T-helper 2 cell treated with Interferon-gamma antibody and Interleukin-4, amounts not matched to agents 100 ng/mL and 5 ng/mL, for 36 hours (primary cell): Measurements from ENCODE around the gene TRIO. TPM values are rescaled to one million over a fixed set of nuclear protein-coding genes. Genes with fewer than 3 reads are reported as not detected.

Experiments
- intact Hi-C: fragments of 100-400 bp; cut with micrococcal nuclease; formaldehyde crosslinking; loops from one replicate; pipeline ENCODE4 v1.15.1; 2023
- total RNA-seq: library from RNA; stranded (reverse); gene quantifications from 2 replicates; pipeline ENCODE4 v1.2.3, GENCODE V29; 2022

Gene TRIO
- total RNA-seq, 1 donor from 2014 or later = 17.2 TPM

GRCh38 chr5:14508046-14508445 is 364.9 kb downstream of the TRIO start:
- intact Hi-C loops = no loop called here

GRCh38 chr5:14509556-14509955 is 366.4 kb downstream of the TRIO start:
- intact Hi-C loops = no loop called here

- intact Hi-C loops = no loop called here
Observed at GRCh38 chr5:14510156-14510734, 367.1 kb downstream of the TRIO start.

GRCh38 chr5:14510880-14511279 is 367.7 kb downstream of the TRIO start:
- intact Hi-C loops = no loop called here

- intact Hi-C loops = no loop called here
Observed at GRCh38 chr5:14512574-14512973, 369.4 kb downstream of the TRIO start.

- intact Hi-C loops = no loop called here
Observed at GRCh38 chr5:14513266-14513665, 370.1 kb downstream of the TRIO start.

GRCh38 chr5:14516901-14517300 is 373.8 kb downstream of the TRIO start:
- intact Hi-C loops = no loop called here

- intact Hi-C loops = no loop called here
Observed at GRCh38 chr5:14518638-14519037, 375.5 kb downstream of the TRIO start.

- intact Hi-C loops = no loop called here
Observed at GRCh38 chr5:14521748-14522147, 378.6 kb downstream of the TRIO start.

GRCh38 chr5:14522721-14523120 is 379.6 kb downstream of the TRIO start:
- intact Hi-C loops = no loop called here

- intact Hi-C loops = no loop called here
Observed at GRCh38 chr5:14523243-14524034, 380.3 kb downstream of the TRIO start.

GRCh38 chr5:14525397-14525796 is 382.3 kb downstream of the TRIO start:
- intact Hi-C loops = no loop called here

GRCh38 chr5:14526493-14526892 is 383.4 kb downstream of the TRIO start:
- intact Hi-C loops = no loop called here

- intact Hi-C loops = no loop called here
Observed at GRCh38 chr5:14528115-14528514, 385.0 kb downstream of the TRIO start.

- intact Hi-C loops = no loop called here
Observed at GRCh38 chr5:14528926-14529325, 385.8 kb downstream of the TRIO start.

GRCh38 chr5:14531668-14532067 is 388.5 kb downstream of the TRIO start:
- intact Hi-C loops = no loop called here

GRCh38 chr5:14532180-14532579 is 389.0 kb downstream of the TRIO start:
- intact Hi-C loops = no loop called here

GRCh38 chr5:14534773-14535172 is 391.6 kb downstream of the TRIO start:
- intact Hi-C loops = no loop called here

GRCh38 chr5:14545308-14545707 is 402.2 kb downstream of the TRIO start:
- intact Hi-C loops = no loop called here

GRCh38 chr5:14545862-14546261 is 402.7 kb downstream of the TRIO start:
- intact Hi-C loops = no loop called here

GRCh38 chr5:14547666-14548065 is 404.5 kb downstream of the TRIO start:
- intact Hi-C loops = no loop called here

- intact Hi-C loops = no loop called here
Observed at GRCh38 chr5:14551211-14551610, 408.1 kb downstream of the TRIO start.

GRCh38 chr5:14552017-14552416 is 408.9 kb downstream of the TRIO start:
- intact Hi-C loops = no loop called here
